ENCODE results near the gene IPO11. TPM values are rescaled to one million over a fixed set of nuclear protein-coding genes. Genes with fewer than 3 reads are reported as not detected.
A peak's percentile ranks its signal among the peaks of the same experiment; 100 is the strongest.

The IPO11 gene
- total RNA-seq, 1 donor from 2014 or later = 96.0 TPM

DNA sequence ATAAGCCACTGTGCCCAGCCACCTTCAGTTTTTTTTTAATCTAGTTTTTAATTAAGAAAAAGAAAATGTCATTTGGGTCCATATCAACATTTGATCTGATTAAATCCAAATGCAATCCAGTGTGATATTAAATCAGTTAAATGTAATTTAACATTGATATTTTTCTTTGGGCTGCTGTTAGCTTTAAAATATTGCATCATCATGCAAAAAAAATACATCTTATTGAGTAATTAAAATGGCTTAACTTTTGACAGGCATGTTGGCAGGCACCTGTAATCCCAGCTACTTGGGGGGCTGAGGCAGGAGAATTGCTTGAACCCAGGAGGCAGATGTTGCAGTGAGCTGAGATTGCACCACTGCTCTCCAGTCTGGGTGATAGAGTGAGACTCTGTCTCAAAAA is 143.4 kb downstream of the IPO11 start:
- Mint-ChIP-seq H3K27ac (ENCODE audit: unreplicated experiment) (no peak overlapping the region), H3K27me3 (ENCODE audit: unreplicated experiment) (no peaks in the 10 kb centered on the region), H3K9me3 (ENCODE audit: unreplicated experiment) (no peaks in the 10 kb centered on the region), H3K36me3 (ENCODE audit: low read depth, unreplicated experiment) (no peaks in the 10 kb centered on the region), H3K4me1 (ENCODE audit: unreplicated experiment) (peaks cover 5% of the 10 kb centered on the region), H3K4me3 (ENCODE audit: unreplicated experiment) (no peak overlapping the region)
- no peak for DNase-seq (ENCODE audit: low spot score)
- TF ChIP-seq, protein P1, sequence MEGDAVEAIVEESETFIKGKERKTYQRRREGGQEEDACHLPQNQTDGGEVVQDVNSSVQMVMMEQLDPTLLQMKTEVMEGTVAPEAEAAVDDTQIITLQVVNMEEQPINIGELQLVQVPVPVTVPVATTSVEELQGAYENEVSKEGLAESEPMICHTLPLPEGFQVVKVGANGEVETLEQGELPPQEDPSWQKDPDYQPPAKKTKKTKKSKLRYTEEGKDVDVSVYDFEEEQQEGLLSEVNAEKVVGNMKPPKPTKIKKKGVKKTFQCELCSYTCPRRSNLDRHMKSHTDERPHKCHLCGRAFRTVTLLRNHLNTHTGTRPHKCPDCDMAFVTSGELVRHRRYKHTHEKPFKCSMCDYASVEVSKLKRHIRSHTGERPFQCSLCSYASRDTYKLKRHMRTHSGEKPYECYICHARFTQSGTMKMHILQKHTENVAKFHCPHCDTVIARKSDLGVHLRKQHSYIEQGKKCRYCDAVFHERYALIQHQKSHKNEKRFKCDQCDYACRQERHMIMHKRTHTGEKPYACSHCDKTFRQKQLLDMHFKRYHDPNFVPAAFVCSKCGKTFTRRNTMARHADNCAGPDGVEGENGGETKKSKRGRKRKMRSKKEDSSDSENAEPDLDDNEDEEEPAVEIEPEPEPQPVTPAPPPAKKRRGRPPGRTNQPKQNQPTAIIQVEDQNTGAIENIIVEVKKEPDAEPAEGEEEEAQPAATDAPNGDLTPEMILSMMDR (IDR thresholded peaks at IDR 0.05; ENCODE audit: unreplicated experiment) = no peak

DNA sequence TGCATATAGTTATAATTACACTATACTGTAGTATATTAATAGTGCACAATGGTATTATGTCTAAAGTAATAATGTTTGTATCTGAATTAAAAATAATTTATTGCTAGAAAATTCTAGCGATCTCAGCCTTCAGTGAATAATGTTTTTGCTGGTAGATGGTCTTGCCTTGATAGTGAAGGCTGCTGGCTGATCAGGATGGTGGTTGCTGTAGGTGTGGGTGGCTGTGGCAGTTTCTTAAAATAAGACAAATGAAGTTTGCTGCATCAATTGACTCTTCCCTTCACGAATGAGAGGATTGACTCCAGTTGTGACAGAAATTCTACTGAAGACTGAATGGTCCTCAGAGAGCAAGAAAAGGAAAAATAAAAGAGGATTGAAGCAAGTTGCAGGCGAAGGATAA is 146.4 kb downstream of the IPO11 start:
- H3K4me3 Mint-ChIP-seq (ENCODE audit: unreplicated experiment) = no peak overlapping the region
- TF ChIP-seq, protein P1 (IDR thresholded peaks at IDR 0.05; ENCODE audit: unreplicated experiment) = no peak
- H3K27ac Mint-ChIP-seq (ENCODE audit: unreplicated experiment) = no peak overlapping the region
- H3K27me3 Mint-ChIP-seq (ENCODE audit: unreplicated experiment) = no peaks in the 10 kb centered on the region
- H3K9me3 Mint-ChIP-seq (ENCODE audit: unreplicated experiment) = no peaks in the 10 kb centered on the region
- H3K4me1 Mint-ChIP-seq (ENCODE audit: unreplicated experiment) = no peaks in the 10 kb centered on the region
- no peaks in the 10 kb centered on the region for H3K36me3 Mint-ChIP-seq (ENCODE audit: low read depth, unreplicated experiment)
- no peak for DNase-seq (ENCODE audit: low spot score)

DNA sequence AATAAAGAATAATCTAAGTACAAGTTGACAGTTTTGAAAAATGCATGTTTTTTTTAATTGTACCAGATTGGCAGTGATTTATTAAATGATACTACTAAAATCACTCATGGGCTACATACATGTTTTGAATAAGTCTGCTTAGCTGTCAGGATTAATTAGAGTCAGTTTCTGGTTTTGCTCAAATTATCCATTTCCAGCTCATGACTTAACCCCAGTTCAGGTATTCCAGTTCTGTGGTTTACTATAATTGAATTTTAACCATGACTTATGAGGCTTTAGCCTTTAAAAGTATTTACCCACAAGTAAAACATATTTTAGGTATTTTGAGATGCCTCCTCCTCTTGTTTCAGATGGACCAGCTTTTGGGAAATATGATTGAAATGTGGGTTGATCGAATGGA is 148.2 kb downstream of the IPO11 start:
- no peak overlapping the region for H3K4me3 Mint-ChIP-seq (ENCODE audit: unreplicated experiment)
- peaks cover 9% of the 10 kb centered on the region for H3K36me3 Mint-ChIP-seq (ENCODE audit: low read depth, unreplicated experiment)
- no peak overlapping the region for H3K27ac Mint-ChIP-seq (ENCODE audit: unreplicated experiment)
- TF ChIP-seq, protein P1 (IDR thresholded peaks at IDR 0.05; ENCODE audit: unreplicated experiment) = no peak
- H3K9me3 Mint-ChIP-seq (ENCODE audit: unreplicated experiment) = no peaks in the 10 kb centered on the region
- H3K4me1 Mint-ChIP-seq (ENCODE audit: unreplicated experiment) = no peaks in the 10 kb centered on the region
- peaks cover 3% of the 10 kb centered on the region for H3K27me3 Mint-ChIP-seq (ENCODE audit: unreplicated experiment)
- no peak for DNase-seq (ENCODE audit: low spot score)

DNA sequence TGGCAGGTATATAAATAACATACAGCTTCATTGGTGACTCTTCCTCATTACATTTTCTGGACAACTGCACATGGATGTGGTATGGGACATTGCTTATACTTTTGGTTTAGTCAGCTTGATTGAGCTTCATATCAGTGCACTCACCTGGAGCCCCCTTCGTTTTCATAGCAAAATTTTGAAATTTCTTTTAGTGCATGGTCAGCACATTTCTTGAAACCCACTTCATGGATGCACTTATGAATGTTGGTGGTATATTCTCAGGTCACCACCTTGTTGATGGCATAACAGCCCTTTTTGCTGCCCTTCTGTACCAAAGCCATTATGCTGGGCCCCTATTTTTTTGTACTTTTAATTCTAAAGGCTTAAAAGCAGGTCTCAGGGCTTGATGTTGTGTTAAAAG is 149.3 kb downstream of the IPO11 start:
- Mint-ChIP-seq H3K27ac (ENCODE audit: unreplicated experiment) (no peak overlapping the region), H3K27me3 (ENCODE audit: unreplicated experiment) (peaks cover 4% of the 10 kb centered on the region), H3K4me3 (ENCODE audit: unreplicated experiment) (no peak overlapping the region), H3K36me3 (ENCODE audit: low read depth, unreplicated experiment) (peaks cover 14% of the 10 kb centered on the region), H3K9me3 (ENCODE audit: unreplicated experiment) (no peaks in the 10 kb centered on the region), H3K4me1 (ENCODE audit: unreplicated experiment) (no peaks in the 10 kb centered on the region)
- TF ChIP-seq, protein P1 (IDR thresholded peaks at IDR 0.05; ENCODE audit: unreplicated experiment) = no peak
- DNase-seq (ENCODE audit: low spot score) = no peak

DNA sequence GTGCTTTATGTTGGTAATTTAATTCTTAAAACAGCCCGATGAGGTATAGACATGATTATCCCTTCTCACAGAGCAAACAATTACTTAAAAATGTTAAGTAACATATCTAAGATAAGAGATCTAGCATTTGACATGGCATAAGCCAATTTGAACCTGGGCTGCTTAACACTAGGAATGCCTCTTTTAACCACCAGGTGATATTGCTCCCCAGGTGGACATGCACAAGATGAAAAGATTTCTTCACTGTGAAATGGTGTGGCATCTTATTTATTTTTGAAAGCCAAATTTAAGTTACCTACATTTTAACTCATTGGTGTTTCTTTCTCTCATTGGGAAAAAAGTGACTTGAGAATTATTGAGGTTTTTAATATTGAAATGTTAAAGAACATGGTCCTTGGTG is 150.3 kb downstream of the IPO11 start:
- H3K4me1 Mint-ChIP-seq (ENCODE audit: unreplicated experiment) = no peaks in the 10 kb centered on the region
- peaks cover 4% of the 10 kb centered on the region for H3K27me3 Mint-ChIP-seq (ENCODE audit: unreplicated experiment)
- TF ChIP-seq, protein P1 (IDR thresholded peaks at IDR 0.05; ENCODE audit: unreplicated experiment) = peak; percentile 23
- no peaks in the 10 kb centered on the region for H3K9me3 Mint-ChIP-seq (ENCODE audit: unreplicated experiment)
- H3K27ac Mint-ChIP-seq (ENCODE audit: unreplicated experiment) = no peak overlapping the region
- no peak for DNase-seq (ENCODE audit: low spot score)
- H3K36me3 Mint-ChIP-seq (ENCODE audit: low read depth, unreplicated experiment) = peaks cover 21% of the 10 kb centered on the region
- no peak overlapping the region for H3K4me3 Mint-ChIP-seq (ENCODE audit: unreplicated experiment)

All from endothelial cell (in vitro differentiated cells).